Hematopoietic multipotent progenitor cell treated with erythropoietin and hydrocortisone succinate and interleukin-3 and kit ligand, for 6 days (in vitro differentiated cells): ENCODE measurements around the gene GAK.

Experiments used
- DNase-seq: peaks from one replicate; pipeline ENCODE4 v3.0.0-alpha.2; 2015

GAK gene

GRCh38 chr4:803884-804283, 128.2 kb downstream of the GAK start:
- DNase-seq = no peak

GRCh38 chr4:801436-802124, 130.5 kb downstream of the GAK start:
- DNase-seq = no peak
